ENCODE results near the gene MYLK. TPM values are rescaled to one million over a fixed set of nuclear protein-coding genes. Genes with fewer than 3 reads are reported as not detected.

The MYLK gene
- total and polyA plus RNA-seq, 2 donors: 5.4 to 11.5 TPM

- peaks cover 13 to 27% of the 10 kb centered on the region in 2 donors for H3K4me1 ChIP-seq (ENCODE audit: control insufficient read depth in 2 of 2, insufficient read depth in 2 of 2, low read length in 2 of 2)
- no peak overlapping the region for H3K4me3 ChIP-seq (ENCODE audit: low read length in 2 of 2)
- no peak for DNase-seq (ENCODE audit: low read depth in 6 of 9, low spot score in 9 of 9)
- H3K36me3 ChIP-seq (ENCODE audit: control insufficient read depth in 2 of 2, insufficient read depth in 2 of 2, low read length in 1 of 2): no peaks in the 10 kb centered on the region
- H3K27ac ChIP-seq (ENCODE audit: low read depth in 1 of 2, low read length in 1 of 2): no peak overlapping the region
- H3K27me3 ChIP-seq (ENCODE audit: control insufficient read depth in 2 of 2, insufficient read depth in 1 of 2, low read length in 1 of 2): no peaks in the 10 kb centered on the region
- WGBS: over 99% methylated on average over 8 of the region's 8 CpGs
- H3K9me3 ChIP-seq (ENCODE audit: control insufficient read depth in 2 of 2, insufficient read depth in 1 of 2, low read length in 1 of 2): peaks cover 0 to 3% of the 10 kb centered on the region in 2 donors
Measured at GRCh38 chr3:123752228-123752627, 131.9 kb downstream of the MYLK start.

DNA sequence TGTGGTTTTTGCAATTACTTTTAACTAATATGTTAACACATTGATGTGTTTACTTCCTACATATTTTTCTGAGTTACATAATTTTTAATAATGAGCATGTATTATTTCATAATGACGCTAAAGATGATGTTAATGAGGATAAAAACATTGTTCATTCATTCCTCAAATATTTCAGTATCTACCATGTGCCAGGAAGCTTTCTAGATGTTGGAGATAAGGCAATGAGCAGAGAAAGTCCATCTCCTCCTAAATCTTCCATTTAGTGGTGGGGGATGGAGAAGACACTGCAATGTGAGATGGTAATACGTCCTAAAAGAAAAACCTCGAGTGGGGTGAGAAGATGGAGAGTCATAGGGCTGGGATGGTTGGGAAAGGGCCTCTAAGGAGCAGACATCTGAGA lies 132.7 kb downstream of the MYLK start:
- WGBS: 95% methylated on average over 3 of the region's 3 CpGs
- no peak overlapping the region for H3K27ac ChIP-seq (ENCODE audit: low read depth in 1 of 2, low read length in 1 of 2)
- DNase-seq (ENCODE audit: low read depth in 6 of 9, low spot score in 9 of 9): no peak
- H3K4me3 ChIP-seq (ENCODE audit: low read length in 2 of 2): no peak overlapping the region
- no peaks in the 10 kb centered on the region for H3K36me3 ChIP-seq (ENCODE audit: control insufficient read depth in 2 of 2, insufficient read depth in 2 of 2, low read length in 1 of 2)
- H3K9me3 ChIP-seq (ENCODE audit: control insufficient read depth in 2 of 2, insufficient read depth in 1 of 2, low read length in 1 of 2): peaks cover 0 to 3% of the 10 kb centered on the region in 2 donors
- no peaks in the 10 kb centered on the region for H3K27me3 ChIP-seq (ENCODE audit: control insufficient read depth in 2 of 2, insufficient read depth in 1 of 2, low read length in 1 of 2)
- H3K4me1 ChIP-seq (ENCODE audit: control insufficient read depth in 2 of 2, insufficient read depth in 2 of 2, low read length in 2 of 2): peaks cover 5 to 20% of the 10 kb centered on the region in 2 donors

- no peak overlapping the region for H3K27ac ChIP-seq (ENCODE audit: low read depth in 1 of 2, low read length in 1 of 2)
- no peaks in the 10 kb centered on the region for H3K36me3 ChIP-seq (ENCODE audit: control insufficient read depth in 2 of 2, insufficient read depth in 2 of 2, low read length in 1 of 2)
- peaks cover 0 to 14% of the 10 kb centered on the region in 2 donors for H3K4me1 ChIP-seq (ENCODE audit: control insufficient read depth in 2 of 2, insufficient read depth in 2 of 2, low read length in 2 of 2)
- no peak for DNase-seq (ENCODE audit: low read depth in 6 of 9, low spot score in 9 of 9)
- WGBS: 99% methylated on average over 3 of the region's 3 CpGs
- no peak overlapping the region for H3K4me3 ChIP-seq (ENCODE audit: low read length in 2 of 2)
- no peaks in the 10 kb centered on the region for H3K27me3 ChIP-seq (ENCODE audit: control insufficient read depth in 2 of 2, insufficient read depth in 1 of 2, low read length in 1 of 2)
- peaks cover 0 to 3% of the 10 kb centered on the region in 2 donors for H3K9me3 ChIP-seq (ENCODE audit: control insufficient read depth in 2 of 2, insufficient read depth in 1 of 2, low read length in 1 of 2)
Measured at GRCh38 chr3:123750659-123751420, 133.3 kb downstream of the MYLK start.

GRCh38 chr3:123750209-123750608 lies 133.9 kb downstream of the MYLK start:
- no peak for DNase-seq (ENCODE audit: low read depth in 6 of 9, low spot score in 9 of 9)
- no peak overlapping the region for H3K4me3 ChIP-seq (ENCODE audit: low read length in 2 of 2)
- H3K4me1 ChIP-seq (ENCODE audit: control insufficient read depth in 2 of 2, insufficient read depth in 2 of 2, low read length in 2 of 2): peaks cover 0 to 12% of the 10 kb centered on the region in 2 donors
- no peaks in the 10 kb centered on the region for H3K36me3 ChIP-seq (ENCODE audit: control insufficient read depth in 2 of 2, insufficient read depth in 2 of 2, low read length in 1 of 2)
- no peak overlapping the region for H3K27ac ChIP-seq (ENCODE audit: low read depth in 1 of 2, low read length in 1 of 2)
- 34% methylated on average over 1 of the region's 1 CpG for WGBS
- H3K9me3 ChIP-seq (ENCODE audit: control insufficient read depth in 2 of 2, insufficient read depth in 1 of 2, low read length in 1 of 2): peaks cover 0 to 3% of the 10 kb centered on the region in 2 donors
- H3K27me3 ChIP-seq (ENCODE audit: control insufficient read depth in 2 of 2, insufficient read depth in 1 of 2, low read length in 1 of 2): no peaks in the 10 kb centered on the region

GRCh38 chr3:123749711-123750110 lies 134.4 kb downstream of the MYLK start:
- DNase-seq (ENCODE audit: low read depth in 6 of 9, low spot score in 9 of 9): no peak
- H3K4me3 ChIP-seq (ENCODE audit: low read length in 2 of 2): no peak overlapping the region
- H3K4me1 ChIP-seq (ENCODE audit: control insufficient read depth in 2 of 2, insufficient read depth in 2 of 2, low read length in 2 of 2): peaks cover 0 to 8% of the 10 kb centered on the region in 2 donors
- no peaks in the 10 kb centered on the region for H3K36me3 ChIP-seq (ENCODE audit: control insufficient read depth in 2 of 2, insufficient read depth in 2 of 2, low read length in 1 of 2)
- H3K27me3 ChIP-seq (ENCODE audit: control insufficient read depth in 2 of 2, insufficient read depth in 1 of 2, low read length in 1 of 2): no peaks in the 10 kb centered on the region
- H3K9me3 ChIP-seq (ENCODE audit: control insufficient read depth in 2 of 2, insufficient read depth in 1 of 2, low read length in 1 of 2): peaks cover 0 to 3% of the 10 kb centered on the region in 2 donors
- no peak overlapping the region for H3K27ac ChIP-seq (ENCODE audit: low read depth in 1 of 2, low read length in 1 of 2)

DNA sequence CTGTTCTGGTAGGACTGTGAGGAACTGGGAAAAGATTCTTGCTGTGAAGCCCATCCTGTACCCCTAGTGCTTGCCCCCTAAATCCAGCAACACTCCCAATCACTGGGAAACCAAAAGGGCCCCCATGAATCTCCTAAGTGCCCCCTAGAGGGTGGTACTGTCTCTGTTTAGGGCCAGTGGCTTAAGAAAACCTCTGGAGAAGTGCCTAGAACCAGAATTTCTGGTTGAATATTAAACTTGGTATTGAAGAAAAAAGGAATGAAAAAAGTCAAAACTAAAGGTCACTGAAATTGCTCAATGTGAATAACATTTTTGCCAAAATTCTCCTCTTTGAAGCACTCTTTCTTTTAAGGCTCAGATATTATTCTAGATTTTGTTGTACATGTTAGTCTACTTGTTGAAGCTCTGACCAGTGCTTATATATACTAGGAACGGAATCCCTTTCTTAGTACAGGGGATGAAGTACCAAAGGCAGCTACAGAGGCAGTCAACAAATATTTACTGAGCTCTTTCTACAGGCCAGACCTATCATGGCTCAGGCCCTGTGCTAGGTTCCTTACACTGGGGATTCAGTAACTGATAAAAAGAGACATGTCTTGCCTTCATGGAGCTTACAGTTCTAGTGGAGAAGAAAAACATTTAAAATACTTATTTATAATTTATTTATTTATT lies 138.8 kb downstream of the MYLK start:
- Histone ChIP-seq H3K9me3 (ENCODE audit: control insufficient read depth in 2 of 2, insufficient read depth in 1 of 2, low read length in 1 of 2) (no peaks in the 10 kb centered on the region), H3K4me3 (ENCODE audit: low read length in 2 of 2) (no peak overlapping the region)
- WGBS: 100% methylated on average over 1 of the region's 1 CpG

DNA sequence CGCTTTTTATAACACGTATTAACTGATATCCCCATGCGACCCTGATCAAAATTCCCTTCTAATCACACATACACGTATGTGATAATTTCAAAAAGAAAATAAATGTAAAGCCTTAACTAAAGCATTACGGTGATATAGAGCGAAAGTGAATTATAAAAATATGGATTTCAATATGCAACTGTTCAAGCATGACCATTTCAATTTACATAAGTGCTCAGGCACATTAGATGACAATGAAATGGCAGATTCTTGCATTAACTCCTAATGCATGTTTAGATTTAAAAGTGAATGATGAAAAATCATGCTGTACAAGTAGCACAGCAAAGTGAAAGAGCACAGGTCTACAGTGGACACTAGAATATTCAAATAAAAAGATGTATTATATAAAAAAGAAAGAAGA lies 140.1 kb downstream of the MYLK start:
- WGBS: 98% methylated on average over 6 of the region's 6 CpGs
- H3K27me3 ChIP-seq (ENCODE audit: control insufficient read depth in 2 of 2, insufficient read depth in 1 of 2, low read length in 1 of 2): peaks cover 0 to 2% of the 10 kb centered on the region in 2 donors
- no peak for DNase-seq (ENCODE audit: low read depth in 6 of 9, low spot score in 9 of 9)
- no peak overlapping the region for H3K4me3 ChIP-seq (ENCODE audit: low read length in 2 of 2)
- no peak overlapping the region for H3K27ac ChIP-seq (ENCODE audit: low read depth in 1 of 2, low read length in 1 of 2)
- H3K4me1 ChIP-seq (ENCODE audit: control insufficient read depth in 2 of 2, insufficient read depth in 2 of 2, low read length in 2 of 2): no peaks in the 10 kb centered on the region
- H3K36me3 ChIP-seq (ENCODE audit: control insufficient read depth in 2 of 2, insufficient read depth in 2 of 2, low read length in 1 of 2): no peaks in the 10 kb centered on the region
- H3K9me3 ChIP-seq (ENCODE audit: control insufficient read depth in 2 of 2, insufficient read depth in 1 of 2, low read length in 1 of 2): no peaks in the 10 kb centered on the region

More for the DNA sequence above, 138.8 kb downstream of the MYLK start:
- Histone ChIP-seq H3K4me1 (ENCODE audit: control insufficient read depth in 2 of 2, insufficient read depth in 2 of 2, low read length in 2 of 2) (no peaks in the 10 kb centered on the region), H3K27me3 (ENCODE audit: control insufficient read depth in 2 of 2, insufficient read depth in 1 of 2, low read length in 1 of 2) (peaks cover 0 to 2% of the 10 kb centered on the region in 2 donors), H3K36me3 (ENCODE audit: control insufficient read depth in 2 of 2, insufficient read depth in 2 of 2, low read length in 1 of 2) (no peaks in the 10 kb centered on the region), H3K27ac (ENCODE audit: low read depth in 1 of 2, low read length in 1 of 2) (no peak overlapping the region)
- peak in 1 of 9 donors; percentile 49 for DNase-seq (ENCODE audit: low read depth in 6 of 9, low spot score in 9 of 9)

DNA sequence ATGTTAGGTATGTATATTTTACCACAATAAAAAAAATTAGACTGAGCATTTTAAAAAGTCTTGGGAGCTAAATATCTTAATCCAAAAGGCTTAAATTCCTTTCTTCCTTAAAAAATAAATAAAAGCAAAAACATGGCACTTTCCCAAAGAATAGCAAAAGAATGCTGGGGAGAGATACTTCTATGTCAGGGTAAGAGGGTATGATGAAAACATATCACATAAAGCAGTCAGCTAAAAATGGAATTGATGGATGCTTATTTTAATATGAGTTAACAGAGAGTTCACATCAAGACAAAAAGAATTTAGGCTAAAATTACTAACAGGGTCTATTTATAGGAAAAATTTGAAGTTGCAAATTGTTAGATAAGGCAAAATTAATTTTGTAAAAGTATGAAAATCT lies 141.0 kb downstream of the MYLK start:
- Histone ChIP-seq H3K4me3 (ENCODE audit: low read length in 2 of 2) (no peak overlapping the region), H3K36me3 (ENCODE audit: control insufficient read depth in 2 of 2, insufficient read depth in 2 of 2, low read length in 1 of 2) (no peaks in the 10 kb centered on the region), H3K27ac (ENCODE audit: low read depth in 1 of 2, low read length in 1 of 2) (no peak overlapping the region), H3K9me3 (ENCODE audit: control insufficient read depth in 2 of 2, insufficient read depth in 1 of 2, low read length in 1 of 2) (no peaks in the 10 kb centered on the region), H3K27me3 (ENCODE audit: control insufficient read depth in 2 of 2, insufficient read depth in 1 of 2, low read length in 1 of 2) (peaks cover 0 to 2% of the 10 kb centered on the region in 2 donors), H3K4me1 (ENCODE audit: control insufficient read depth in 2 of 2, insufficient read depth in 2 of 2, low read length in 2 of 2) (no peaks in the 10 kb centered on the region)
- DNase-seq (ENCODE audit: low read depth in 6 of 9, low spot score in 9 of 9): no peak

DNA sequence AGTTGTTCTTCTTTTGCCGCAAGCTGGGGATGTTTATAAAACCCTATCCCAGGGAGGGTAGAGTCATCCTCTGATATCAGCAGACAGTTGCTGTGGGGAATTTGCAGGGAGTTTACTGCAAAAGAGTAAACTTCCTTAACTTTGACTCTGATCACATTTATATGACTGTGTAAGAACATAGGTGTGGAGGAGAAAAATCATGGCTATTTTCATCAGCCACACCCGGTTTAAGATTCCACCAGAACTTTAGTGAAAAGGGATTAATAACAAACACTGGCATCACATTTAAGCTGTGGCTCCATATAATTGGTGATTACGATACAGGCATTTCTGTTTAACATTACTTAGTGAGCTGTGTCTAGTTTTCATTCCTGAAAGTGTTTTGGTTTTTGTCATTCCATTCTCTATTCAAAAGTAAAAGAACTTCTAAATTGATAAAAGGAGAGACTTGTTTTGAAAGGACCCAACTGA lies 143.1 kb downstream of the MYLK start:
- Histone ChIP-seq H3K4me3 (ENCODE audit: low read length in 2 of 2) (no peak overlapping the region), H3K9me3 (ENCODE audit: control insufficient read depth in 2 of 2, insufficient read depth in 1 of 2, low read length in 1 of 2) (peaks cover 0 to 3% of the 10 kb centered on the region in 2 donors), H3K27ac (ENCODE audit: low read depth in 1 of 2, low read length in 1 of 2) (no peak overlapping the region), H3K36me3 (ENCODE audit: control insufficient read depth in 2 of 2, insufficient read depth in 2 of 2, low read length in 1 of 2) (no peaks in the 10 kb centered on the region), H3K27me3 (ENCODE audit: control insufficient read depth in 2 of 2, insufficient read depth in 1 of 2, low read length in 1 of 2) (peaks cover 0 to 2% of the 10 kb centered on the region in 2 donors), H3K4me1 (ENCODE audit: control insufficient read depth in 2 of 2, insufficient read depth in 2 of 2, low read length in 2 of 2) (no peaks in the 10 kb centered on the region)
- WGBS: 96% methylated on average over 3 of the region's 3 CpGs
- no peak for DNase-seq (ENCODE audit: low read depth in 6 of 9, low spot score in 9 of 9)

All from thymus (tissue), 11 donors.